ENCODE results near the gene MED12. TPM values are rescaled to one million over a fixed set of nuclear protein-coding genes. Genes with fewer than 3 reads are reported as not detected.

The MED12 gene
- total and polyA plus RNA-seq, 2 experiments from 2014 or later = 7.1 to 40.6 TPM

- TF ChIP-seq, protein P1, sequence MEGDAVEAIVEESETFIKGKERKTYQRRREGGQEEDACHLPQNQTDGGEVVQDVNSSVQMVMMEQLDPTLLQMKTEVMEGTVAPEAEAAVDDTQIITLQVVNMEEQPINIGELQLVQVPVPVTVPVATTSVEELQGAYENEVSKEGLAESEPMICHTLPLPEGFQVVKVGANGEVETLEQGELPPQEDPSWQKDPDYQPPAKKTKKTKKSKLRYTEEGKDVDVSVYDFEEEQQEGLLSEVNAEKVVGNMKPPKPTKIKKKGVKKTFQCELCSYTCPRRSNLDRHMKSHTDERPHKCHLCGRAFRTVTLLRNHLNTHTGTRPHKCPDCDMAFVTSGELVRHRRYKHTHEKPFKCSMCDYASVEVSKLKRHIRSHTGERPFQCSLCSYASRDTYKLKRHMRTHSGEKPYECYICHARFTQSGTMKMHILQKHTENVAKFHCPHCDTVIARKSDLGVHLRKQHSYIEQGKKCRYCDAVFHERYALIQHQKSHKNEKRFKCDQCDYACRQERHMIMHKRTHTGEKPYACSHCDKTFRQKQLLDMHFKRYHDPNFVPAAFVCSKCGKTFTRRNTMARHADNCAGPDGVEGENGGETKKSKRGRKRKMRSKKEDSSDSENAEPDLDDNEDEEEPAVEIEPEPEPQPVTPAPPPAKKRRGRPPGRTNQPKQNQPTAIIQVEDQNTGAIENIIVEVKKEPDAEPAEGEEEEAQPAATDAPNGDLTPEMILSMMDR (conservative IDR thresholded peaks at IDR 0.05; ENCODE audit: low read depth in 2 of 2) = no peak
- TF ChIP-seq CREB1 (CRISPR knock-in tag; IDR thresholded peaks at IDR 0.05; ENCODE audit: low read depth) (no peak), NANOG (IDR thresholded peaks at IDR 0.05; ENCODE audit: borderline replicate concordance) (no peak), ZNF331 (CRISPR knock-in tag; IDR thresholded peaks at IDR 0.05; ENCODE audit: low read depth) (no peak), JUNB (IDR thresholded peaks at IDR 0.05; ENCODE audit: unreplicated experiment) (no peak), STAT1 (IDR thresholded peaks at IDR 0.05; ENCODE audit: unreplicated experiment) (no peak)
- TF ChIP-seq, protein P2, sequence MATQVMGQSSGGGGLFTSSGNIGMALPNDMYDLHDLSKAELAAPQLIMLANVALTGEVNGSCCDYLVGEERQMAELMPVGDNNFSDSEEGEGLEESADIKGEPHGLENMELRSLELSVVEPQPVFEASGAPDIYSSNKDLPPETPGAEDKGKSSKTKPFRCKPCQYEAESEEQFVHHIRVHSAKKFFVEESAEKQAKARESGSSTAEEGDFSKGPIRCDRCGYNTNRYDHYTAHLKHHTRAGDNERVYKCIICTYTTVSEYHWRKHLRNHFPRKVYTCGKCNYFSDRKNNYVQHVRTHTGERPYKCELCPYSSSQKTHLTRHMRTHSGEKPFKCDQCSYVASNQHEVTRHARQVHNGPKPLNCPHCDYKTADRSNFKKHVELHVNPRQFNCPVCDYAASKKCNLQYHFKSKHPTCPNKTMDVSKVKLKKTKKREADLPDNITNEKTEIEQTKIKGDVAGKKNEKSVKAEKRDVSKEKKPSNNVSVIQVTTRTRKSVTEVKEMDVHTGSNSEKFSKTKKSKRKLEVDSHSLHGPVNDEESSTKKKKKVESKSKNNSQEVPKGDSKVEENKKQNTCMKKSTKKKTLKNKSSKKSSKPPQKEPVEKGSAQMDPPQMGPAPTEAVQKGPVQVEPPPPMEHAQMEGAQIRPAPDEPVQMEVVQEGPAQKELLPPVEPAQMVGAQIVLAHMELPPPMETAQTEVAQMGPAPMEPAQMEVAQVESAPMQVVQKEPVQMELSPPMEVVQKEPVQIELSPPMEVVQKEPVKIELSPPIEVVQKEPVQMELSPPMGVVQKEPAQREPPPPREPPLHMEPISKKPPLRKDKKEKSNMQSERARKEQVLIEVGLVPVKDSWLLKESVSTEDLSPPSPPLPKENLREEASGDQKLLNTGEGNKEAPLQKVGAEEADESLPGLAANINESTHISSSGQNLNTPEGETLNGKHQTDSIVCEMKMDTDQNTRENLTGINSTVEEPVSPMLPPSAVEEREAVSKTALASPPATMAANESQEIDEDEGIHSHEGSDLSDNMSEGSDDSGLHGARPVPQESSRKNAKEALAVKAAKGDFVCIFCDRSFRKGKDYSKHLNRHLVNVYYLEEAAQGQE (IDR thresholded peaks at IDR 0.05; ENCODE audit: unreplicated experiment) = no peak
- TF ChIP-seq, protein P3, sequence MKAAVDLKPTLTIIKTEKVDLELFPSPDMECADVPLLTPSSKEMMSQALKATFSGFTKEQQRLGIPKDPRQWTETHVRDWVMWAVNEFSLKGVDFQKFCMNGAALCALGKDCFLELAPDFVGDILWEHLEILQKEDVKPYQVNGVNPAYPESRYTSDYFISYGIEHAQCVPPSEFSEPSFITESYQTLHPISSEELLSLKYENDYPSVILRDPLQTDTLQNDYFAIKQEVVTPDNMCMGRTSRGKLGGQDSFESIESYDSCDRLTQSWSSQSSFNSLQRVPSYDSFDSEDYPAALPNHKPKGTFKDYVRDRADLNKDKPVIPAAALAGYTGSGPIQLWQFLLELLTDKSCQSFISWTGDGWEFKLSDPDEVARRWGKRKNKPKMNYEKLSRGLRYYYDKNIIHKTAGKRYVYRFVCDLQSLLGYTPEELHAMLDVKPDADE (IDR thresholded peaks at IDR 0.05) = no peak
These were observed 63.1 kb downstream of the MED12 start (continued) for GRCh38 chrX:71181558-71181909.

DNA sequence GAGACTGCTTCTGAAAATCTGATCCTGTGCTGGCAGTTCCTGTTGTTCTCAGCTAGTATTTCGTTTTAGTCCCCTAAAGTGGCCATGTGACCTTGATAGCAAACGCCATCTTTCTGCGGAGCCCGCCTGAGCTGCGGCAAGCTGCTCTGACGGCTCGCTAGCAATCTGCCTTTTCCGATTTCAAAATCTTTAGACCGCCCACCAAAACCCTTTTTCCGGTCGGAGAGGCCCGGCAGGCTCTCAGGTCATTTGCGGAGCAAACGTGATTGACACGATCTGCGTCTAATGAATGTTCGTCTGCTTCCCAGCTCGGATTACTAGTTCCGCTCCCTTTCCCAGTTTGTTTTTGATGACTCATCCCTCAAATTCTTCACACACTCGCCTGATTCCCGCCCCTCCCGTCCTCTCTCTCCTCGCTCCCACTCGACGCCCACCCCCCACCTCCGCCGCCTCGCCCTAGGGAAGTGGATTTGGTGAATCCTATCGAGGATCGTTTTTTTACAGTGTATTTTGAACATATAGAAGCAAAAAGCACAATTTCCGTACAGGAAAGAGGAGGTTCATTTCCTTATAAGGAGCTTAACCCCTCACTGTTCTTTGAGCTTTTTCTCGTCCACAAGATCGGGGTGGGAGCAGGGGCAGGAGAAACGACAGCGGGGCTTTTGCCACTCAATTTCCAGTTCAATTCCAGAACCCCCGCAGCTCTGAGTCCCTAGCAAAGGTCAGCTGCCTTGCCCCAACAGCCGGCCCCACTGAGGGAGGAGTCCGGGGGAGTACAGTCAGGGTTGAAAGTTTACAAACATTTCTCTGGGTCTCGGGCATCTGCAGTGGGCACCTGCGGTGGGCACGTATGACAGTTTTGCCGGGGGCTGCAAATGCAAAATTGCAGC lies 63.8 kb downstream of the MED12 start:
- H3K27me3 Mint-ChIP-seq (ENCODE audit: insufficient read depth, low read depth, poor library complexity) = peaks cover 3% of the 10 kb centered on the region
- peak overlapping the region; percentile 41 for H3K4me3 ChIP-seq
- H2AFZ ChIP-seq = no peak overlapping the region
- no peaks in the 10 kb centered on the region for H3K9me2 ChIP-seq (ENCODE audit: insufficient read depth)
- no peaks in the 10 kb centered on the region for H4K20me1 ChIP-seq (replicated peaks; ENCODE audit: insufficient read depth)
- H3K79me2 ChIP-seq (replicated peaks; ENCODE audit: insufficient read depth) = no peaks in the 10 kb centered on the region
- H3K4me1 Mint-ChIP-seq = peaks cover 28% of the 10 kb centered on the region
- peak overlapping the region; percentile 79 for H3K4me3 Mint-ChIP-seq
- H3K27me3 ChIP-seq (ENCODE audit: insufficient read depth) = no peaks in the 10 kb centered on the region
- peak overlapping the region; percentile 95 for H3K27ac ChIP-seq (ENCODE audit: low read depth)
- ATAC-seq (peak; percentile 85), DNase-seq (ENCODE audit: low spot score) (peak; percentile 94)
- no peaks in the 10 kb centered on the region for H3F3A ChIP-seq (replicated peaks; ENCODE audit: low read depth)
- peak overlapping the region; percentile 61 for H3K4me2 ChIP-seq
- H3K27ac Mint-ChIP-seq = peak overlapping the region; percentile 99
- no peaks in the 10 kb centered on the region for H3K36me3 Mint-ChIP-seq (ENCODE audit: low read depth)
- H3K4me1 ChIP-seq (ENCODE audit: insufficient read depth) = no peaks in the 10 kb centered on the region; the same call in 1 of the 2 replicates
- no peaks in the 10 kb centered on the region for H3K36me3 ChIP-seq (ENCODE audit: insufficient read depth)
- H3K9me3 Mint-ChIP-seq = no peaks in the 10 kb centered on the region
- TF ChIP-seq POLR2AphosphoS5 (IDR thresholded peaks at IDR 0.05; ENCODE audit: low read depth) (peak; percentile 62), ZNF114 (CRISPR knock-in tag; IDR thresholded peaks at IDR 0.05) (no peak), NANOG (IDR thresholded peaks at IDR 0.05; ENCODE audit: borderline replicate concordance) (no peak), ZNF331 (CRISPR knock-in tag; IDR thresholded peaks at IDR 0.05; ENCODE audit: low read depth) (no peak), CREB1 (CRISPR knock-in tag; IDR thresholded peaks at IDR 0.05; ENCODE audit: low read depth) (peak; percentile 24; the same call in 1 of the 2 replicates), EZH2 (IDR thresholded peaks at IDR 0.05; ENCODE audit: low read depth, unreplicated experiment) (no peak)
- TF ChIP-seq, protein P2 (IDR thresholded peaks at IDR 0.05; ENCODE audit: unreplicated experiment) = no peak
- TF ChIP-seq, protein P3 (IDR thresholded peaks at IDR 0.05) = 0 out of 2 replicates have a peak, but pooled peaks have one; percentile 42

All from GM23338 (cell line).